ENCODE measurements around the gene RNMT.

The RNMT gene

DNA sequence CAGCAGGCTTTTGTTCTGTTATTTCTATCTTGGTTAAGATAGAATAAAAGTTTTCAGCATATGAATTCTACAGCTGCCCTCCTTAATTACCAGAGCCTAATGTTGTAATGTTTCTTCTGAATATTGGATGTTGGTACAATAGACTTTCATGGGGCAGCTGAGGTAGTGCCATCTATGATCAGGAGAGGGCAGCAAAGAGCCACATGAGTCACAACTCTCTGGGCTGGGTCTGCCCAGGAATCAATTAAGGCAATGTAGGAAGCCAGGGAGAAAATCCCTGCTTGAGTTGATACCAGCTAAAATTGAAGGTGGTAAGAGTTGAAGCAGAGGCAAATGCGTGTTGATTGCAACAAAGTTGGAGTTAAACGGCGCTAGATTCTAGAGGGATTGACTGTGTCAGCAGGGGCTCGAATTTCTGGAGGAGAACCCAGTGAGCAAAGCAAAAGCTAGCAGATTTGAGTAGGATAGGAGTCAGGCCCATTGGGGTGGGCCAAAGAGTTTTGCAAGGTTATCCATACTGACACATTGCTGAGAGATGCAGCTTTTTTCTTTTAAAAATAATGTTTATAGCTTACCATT is 86.9 kb downstream of the RNMT start:
- DNase-seq (ENCODE audit: low read depth) = no peak
